Activated CD4-positive, CD25-positive, alpha-beta regulatory T cell treated with anti-CD3 and anti-CD28 coated beads, Interleukin-2, amount 50 U/mL, for 16 hours (primary cell): ENCODE data around the gene MST1.

Experiments
- DNase-seq: peaks from one replicate; pipeline ENCODE4 v3.0.0-alpha.2; 2020; ENCODE audit warnings: low read depth, low spot score

MST1 gene

GRCh38 chr3:49689046-49689907 lies at the start of gene MST1, which contains the start of gene RNF123:
Gene MST1 (minus strand): TSS chr3:49689474. CDS start chr3:49688691, 783 bp downstream.
Gene RNF123 (plus strand): TSS chr3:49689557. CDS start chr3:49691166, 1,609 bp downstream.
- DNase-seq, result peak; percentile 85

- no peak for DNase-seq
Measured at GRCh38 chr3:49738067-49738713, 48.9 kb upstream of the MST1 start.

GRCh38 chr3:49734752-49735151 lies 45.5 kb upstream of the MST1 start:
- DNase-seq, result no peak

- no peak for DNase-seq
Measured at GRCh38 chr3:49733551-49733950, 44.3 kb upstream of the MST1 start.

GRCh38 chr3:49732597-49732996 lies 43.3 kb upstream of the MST1 start:
- DNase-seq, result no peak

GRCh38 chr3:49729966-49730609 lies 40.8 kb upstream of the MST1 start:
- no peak for DNase-seq

- no peak for DNase-seq
Measured at GRCh38 chr3:49727924-49728361, 38.7 kb upstream of the MST1 start.

- no peak for DNase-seq
Measured at GRCh38 chr3:49727154-49727923, 38.1 kb upstream of the MST1 start.

- DNase-seq, result no peak
Measured at GRCh38 chr3:49725906-49726681, 36.8 kb upstream of the MST1 start.

- no peak for DNase-seq
Measured at GRCh38 chr3:49724586-49724985, 35.3 kb upstream of the MST1 start.

GRCh38 chr3:49723628-49724551 lies 34.6 kb upstream of the MST1 start, which contains the start of gene GMPPB:
Gene GMPPB (minus strand): TSS chr3:49723951. CDS start chr3:49723726, 225 bp downstream.
- peak; percentile 84 for DNase-seq

GRCh38 chr3:49723296-49723627 lies 34.0 kb upstream of the MST1 start:
- no peak for DNase-seq

- DNase-seq, result no peak
Measured at GRCh38 chr3:49722896-49723295, 33.6 kb upstream of the MST1 start.

GRCh38 chr3:49721896-49722781 lies 32.9 kb upstream of the MST1 start:
- no peak for DNase-seq

GRCh38 chr3:49721596-49721895 lies 32.3 kb upstream of the MST1 start:
- no peak for DNase-seq

GRCh38 chr3:49720855-49721595 lies 31.8 kb upstream of the MST1 start:
- no peak for DNase-seq

GRCh38 chr3:49719214-49719884 lies 30.1 kb upstream of the MST1 start, which contains the start of gene AMIGO3:
Gene AMIGO3 (minus strand): TSS chr3:49719684. CDS start chr3:49719465, 219 bp downstream.
- peak; percentile 82 for DNase-seq

GRCh38 chr3:49718858-49719213 lies 29.6 kb upstream of the MST1 start:
- DNase-seq, result no peak
